ENCODE data around the gene EIF4E. TPM values are rescaled to one million over a fixed set of nuclear protein-coding genes. Genes with fewer than 3 reads are reported as not detected.
"Not testable (repeated sequence)": the region's sequence is repeated elsewhere in the genome, so short reads cannot be mapped to it uniquely, and the experiment has no call there.

EIF4E gene
- total RNA-seq, 1 donor from 2014 or later: 137 TPM

- H3K4me1 Mint-ChIP-seq (ENCODE audit: low read depth): no peaks in the 10 kb centered on the region
- H3K27me3 Mint-ChIP-seq (ENCODE audit: insufficient read depth): peaks cover 7% of the 10 kb centered on the region
- no peaks in the 10 kb centered on the region for H3K36me3 Mint-ChIP-seq (ENCODE audit: low read depth)
- intact Hi-C loops (cut with micrococcal nuclease): no loop called here
- no peak overlapping the region for H3K4me3 Mint-ChIP-seq
- H3K27ac Mint-ChIP-seq: no peak overlapping the region
- no peak for DNase-seq (ENCODE audit: low spot score)
- no peaks in the 10 kb centered on the region for H3K9me3 Mint-ChIP-seq
Measured at GRCh38 chr4:98950925-98951324, 22.0 kb upstream of the EIF4E start.

- Mint-ChIP-seq H3K36me3 (ENCODE audit: low read depth) (no peaks in the 10 kb centered on the region), H3K27me3 (ENCODE audit: insufficient read depth) (peaks cover 2% of the 10 kb centered on the region), H3K4me3 (no peak overlapping the region), H3K4me1 (ENCODE audit: low read depth) (no peaks in the 10 kb centered on the region), H3K9me3 (no peaks in the 10 kb centered on the region), H3K27ac (no peak overlapping the region)
- intact Hi-C loops (cut with micrococcal nuclease): no loop called here
- DNase-seq (ENCODE audit: low spot score): no peak
Measured at GRCh38 chr4:98946359-98946758, 17.4 kb upstream of the EIF4E start.

- intact Hi-C loops (cut with micrococcal nuclease): no loop called here
Measured at GRCh38 chr4:98945297-98945850, 16.4 kb upstream of the EIF4E start.

GRCh38 chr4:98939892-98940298, 11.0 kb upstream of the EIF4E start:
- H3K36me3 Mint-ChIP-seq (ENCODE audit: low read depth): no peaks in the 10 kb centered on the region
- no peak for DNase-seq (ENCODE audit: low spot score)
- no peaks in the 10 kb centered on the region for H3K9me3 Mint-ChIP-seq
- H3K4me1 Mint-ChIP-seq (ENCODE audit: low read depth): no peaks in the 10 kb centered on the region
- H3K27me3 Mint-ChIP-seq (ENCODE audit: insufficient read depth): no peaks in the 10 kb centered on the region
- no peak overlapping the region for H3K27ac Mint-ChIP-seq
- H3K4me3 Mint-ChIP-seq: no peak overlapping the region
- intact Hi-C loops (cut with micrococcal nuclease): loop anchor here (10.0 kb wide), 1 partner anchor 465 kb away; no protein-coding TSS in a partner anchor

More at GRCh38 chr4:98945297-98945850, 16.4 kb upstream of the EIF4E start:
- Mint-ChIP-seq H3K36me3 (ENCODE audit: low read depth) (no peaks in the 10 kb centered on the region), H3K4me1 (ENCODE audit: low read depth) (no peaks in the 10 kb centered on the region), H3K4me3 (no peak overlapping the region), H3K27ac (no peak overlapping the region), H3K27me3 (ENCODE audit: insufficient read depth) (peaks cover 2% of the 10 kb centered on the region), H3K9me3 (no peaks in the 10 kb centered on the region)
- DNase-seq (ENCODE audit: low spot score): no peak

- Mint-ChIP-seq H3K27ac (no peak overlapping the region), H3K27me3 (ENCODE audit: insufficient read depth) (no peaks in the 10 kb centered on the region), H3K9me3 (no peaks in the 10 kb centered on the region), H3K36me3 (ENCODE audit: low read depth) (no peaks in the 10 kb centered on the region), H3K4me1 (ENCODE audit: low read depth) (no peaks in the 10 kb centered on the region), H3K4me3 (no peak overlapping the region)
- DNase-seq (ENCODE audit: low spot score): no peak
- intact Hi-C loops (cut with micrococcal nuclease): loop anchor here (10.0 kb wide), 1 partner anchor 465 kb away; no protein-coding TSS in a partner anchor
Measured at GRCh38 chr4:98939438-98939837, 10.5 kb upstream of the EIF4E start.

- no peaks in the 10 kb centered on the region for H3K27me3 Mint-ChIP-seq (ENCODE audit: insufficient read depth)
- intact Hi-C loops (cut with micrococcal nuclease): loop anchor here (10.0 kb wide), 1 partner anchor 467 kb away; no protein-coding TSS in a partner anchor
- no peak for DNase-seq (ENCODE audit: low spot score)
- no peak overlapping the region for H3K27ac Mint-ChIP-seq
- H3K4me1 Mint-ChIP-seq (ENCODE audit: low read depth): no peaks in the 10 kb centered on the region
- H3K9me3 Mint-ChIP-seq: no peaks in the 10 kb centered on the region
- no peak overlapping the region for H3K4me3 Mint-ChIP-seq
- H3K36me3 Mint-ChIP-seq (ENCODE audit: low read depth): no peaks in the 10 kb centered on the region
Measured at GRCh38 chr4:98937986-98938720, 9.2 kb upstream of the EIF4E start.

GRCh38 chr4:98935633-98936032, 6.7 kb upstream of the EIF4E start:
- intact Hi-C loops (cut with micrococcal nuclease): loop anchor here (10.0 kb wide), 1 partner anchor 469 kb away; no protein-coding TSS in a partner anchor
- H3K27ac Mint-ChIP-seq: no peak overlapping the region
- no peaks in the 10 kb centered on the region for H3K36me3 Mint-ChIP-seq (ENCODE audit: low read depth)
- H3K4me3 Mint-ChIP-seq: no peak overlapping the region
- no peaks in the 10 kb centered on the region for H3K27me3 Mint-ChIP-seq (ENCODE audit: insufficient read depth)
- no peaks in the 10 kb centered on the region for H3K9me3 Mint-ChIP-seq
- H3K4me1 Mint-ChIP-seq (ENCODE audit: low read depth): peaks cover 9% of the 10 kb centered on the region
- no peak for DNase-seq (ENCODE audit: low spot score)

- H3K4me1 Mint-ChIP-seq (ENCODE audit: low read depth): peaks cover 17% of the 10 kb centered on the region
- not testable (repeated sequence) for H3K9me3 Mint-ChIP-seq; H3K27ac Mint-ChIP-seq; H3K36me3 Mint-ChIP-seq (ENCODE audit: low read depth); H3K27me3 Mint-ChIP-seq (ENCODE audit: insufficient read depth); DNase-seq (ENCODE audit: low spot score); H3K4me3 Mint-ChIP-seq
- intact Hi-C loops (cut with micrococcal nuclease): loop anchor here (5.0 to 10.0 kb wide), 2 partner anchors 470 to 912 kb away; no protein-coding TSS in a partner anchor
Measured at GRCh38 chr4:98934851-98935250, 5.9 kb upstream of the EIF4E start.

- no peak overlapping the region for H3K4me3 Mint-ChIP-seq
- H3K4me1 Mint-ChIP-seq (ENCODE audit: low read depth): peaks cover 31% of the 10 kb centered on the region
- no peak overlapping the region for H3K27ac Mint-ChIP-seq
- intact Hi-C loops (cut with micrococcal nuclease): loop anchor here (5.0 to 10.0 kb wide), 2 partner anchors 472 to 915 kb away; no protein-coding TSS in a partner anchor
- no peaks in the 10 kb centered on the region for H3K36me3 Mint-ChIP-seq (ENCODE audit: low read depth)
- no peaks in the 10 kb centered on the region for H3K9me3 Mint-ChIP-seq
- no peak for DNase-seq (ENCODE audit: low spot score)
- no peaks in the 10 kb centered on the region for H3K27me3 Mint-ChIP-seq (ENCODE audit: insufficient read depth)
Measured at GRCh38 chr4:98932539-98932938, 3.6 kb upstream of the EIF4E start.

GRCh38 chr4:98930311-98930865, 1.5 kb upstream of the EIF4E start:
- DNase-seq (ENCODE audit: low spot score): no peak
- Mint-ChIP-seq H3K27ac (peak overlapping the region; percentile 100), H3K36me3 (ENCODE audit: low read depth) (peaks cover 7% of the 10 kb centered on the region), H3K4me3 (peak overlapping the region; percentile 98), H3K27me3 (ENCODE audit: insufficient read depth) (no peaks in the 10 kb centered on the region), H3K4me1 (ENCODE audit: low read depth) (peaks cover 45% of the 10 kb centered on the region), H3K9me3 (no peaks in the 10 kb centered on the region)
- intact Hi-C loops (cut with micrococcal nuclease): loop anchor here (1.0 to 10.0 kb wide), 7 partner anchors 126 to 964 kb away; partner anchors contain the start of genes LAMTOR3 and RAP1GDS1

- peaks cover 46% of the 10 kb centered on the region for H3K4me1 Mint-ChIP-seq (ENCODE audit: low read depth)
- peaks cover 9% of the 10 kb centered on the region for H3K36me3 Mint-ChIP-seq (ENCODE audit: low read depth)
- peak overlapping the region; percentile 100 for H3K27ac Mint-ChIP-seq
- peak overlapping the region; percentile 98 for H3K4me3 Mint-ChIP-seq
- intact Hi-C loops (cut with micrococcal nuclease): loop anchor here (1.0 to 10.0 kb wide), 16 partner anchors 52 to 1021 kb away; partner anchors contain the start of genes H2AZ1, LAMTOR3, METAP1 and RAP1GDS1
- no peaks in the 10 kb centered on the region for H3K27me3 Mint-ChIP-seq (ENCODE audit: insufficient read depth)
- no peaks in the 10 kb centered on the region for H3K9me3 Mint-ChIP-seq
- peak; percentile 59 for DNase-seq (ENCODE audit: low spot score)
Measured at GRCh38 chr4:98929341-98930267, 671 bp upstream of the EIF4E start.

GRCh38 chr4:98928131-98928504, 815 bp downstream of the EIF4E start:
- H3K27me3 Mint-ChIP-seq (ENCODE audit: insufficient read depth): no peaks in the 10 kb centered on the region

More at GRCh38 chr4:98928131-98928504, 815 bp downstream of the EIF4E start:
- Mint-ChIP-seq H3K4me3 (peak overlapping the region; percentile 98), H3K4me1 (ENCODE audit: low read depth) (peaks cover 46% of the 10 kb centered on the region), H3K9me3 (no peaks in the 10 kb centered on the region), H3K27ac (peak overlapping the region; percentile 100), H3K36me3 (ENCODE audit: low read depth) (peaks cover 14% of the 10 kb centered on the region)
- peak; percentile 63 for DNase-seq (ENCODE audit: low spot score)
- intact Hi-C loops (cut with micrococcal nuclease): loop anchor here (1.0 to 5.0 kb wide), 7 partner anchors 51 to 1023 kb away; partner anchors contain the start of genes H2AZ1, STPG2 and TRMT10A

Measured in activated T-helper 1 cell treated with anti-CD3 and anti-CD28 coated beads, Interleukin-12 subunit alpha, Interleukin-12 subunit beta, Interleukin-2, Interleukin-4 antibody, amounts not matched to agents 30 ng/mL and 10 ng/mL and 1 ng/mL, durations not matched to agents 14 hours and 24 hours and 36 hours (primary cell).